Suppressor macrophage treated with lipopolysaccharide for 4 hours (primary cell): ENCODE results near the gene PHKG1.
A peak's percentile ranks its signal among the peaks of the same experiment; 100 is the strongest.
"Not testable (repeated sequence)": the region's sequence is repeated elsewhere in the genome, so short reads cannot be mapped to it uniquely, and the experiment has no call there.

ENCODE experiments used
- DNase-seq: peaks from one replicate; pipeline ENCODE4 v3.0.0-alpha.2; 2020

The PHKG1 gene

GRCh38 chr7:56092789-56093531 is at the start of gene PHKG1:
TSS of gene PHKG1 (minus strand) at chr7:56092952. CDS start at chr7:56088941, 4,011 bp downstream.
- no peak for DNase-seq

- not testable (repeated sequence) for DNase-seq
Observed at GRCh38 chr7:56131062-56131461, 38.3 kb upstream of the PHKG1 start.

GRCh38 chr7:56127241-56127975 is 34.7 kb upstream of the PHKG1 start:
- DNase-seq = no peak

- DNase-seq = no peak
Observed at GRCh38 chr7:56125831-56126230, 33.1 kb upstream of the PHKG1 start.

GRCh38 chr7:56124981-56125380 is 32.2 kb upstream of the PHKG1 start:
- DNase-seq = no peak

- no peak for DNase-seq
Observed at GRCh38 chr7:56121440-56121839, 28.7 kb upstream of the PHKG1 start.

GRCh38 chr7:56115852-56116538 is 23.2 kb upstream of the PHKG1 start, which contains the start of gene NUPR2:
TSS of gene NUPR2 (minus strand) at chr7:56116417. CDS start at chr7:56116314, 103 bp downstream.
- no peak for DNase-seq

- DNase-seq = not testable (repeated sequence)
Observed at GRCh38 chr7:56112244-56112643, 19.5 kb upstream of the PHKG1 start.

GRCh38 chr7:56110611-56111010 is 17.9 kb upstream of the PHKG1 start:
- DNase-seq = no peak

GRCh38 chr7:56107954-56108258 is 15.2 kb upstream of the PHKG1 start:
- DNase-seq = no peak

- peak; percentile 98 for DNase-seq
Observed at GRCh38 chr7:56106108-56107073, 13.6 kb upstream of the PHKG1 start, which contains the start of gene CHCHD2. TSS of gene CHCHD2 (minus strand) at chr7:56106476. CDS start at chr7:56106413, 63 bp downstream.

- DNase-seq = peak; percentile 51
Observed at GRCh38 chr7:56105508-56105907, 12.8 kb upstream of the PHKG1 start.

- DNase-seq = not testable (repeated sequence)
Observed at GRCh38 chr7:56104138-56104537, 11.4 kb upstream of the PHKG1 start.

- no peak for DNase-seq
Observed at GRCh38 chr7:56099653-56100052, 6.9 kb upstream of the PHKG1 start.

- DNase-seq = not testable (repeated sequence)
Observed at GRCh38 chr7:56098187-56099008, 5.6 kb upstream of the PHKG1 start.

- peak; percentile 16 for DNase-seq
Observed at GRCh38 chr7:56097700-56098099, 4.9 kb upstream of the PHKG1 start.

GRCh38 chr7:56092388-56092787 is 364 bp downstream of the PHKG1 start:
- not testable (repeated sequence) for DNase-seq

- no peak for DNase-seq
Observed at GRCh38 chr7:56091591-56091990, 1.2 kb downstream of the PHKG1 start.

- no peak for DNase-seq
Observed at GRCh38 chr7:56087445-56087844, 5.3 kb downstream of the PHKG1 start.

- no peak for DNase-seq
Observed at GRCh38 chr7:56086761-56087160, 6.0 kb downstream of the PHKG1 start.

GRCh38 chr7:56083150-56083785 is 9.5 kb downstream of the PHKG1 start:
- no peak for DNase-seq
